Progenitor cell of endocrine pancreas (in vitro differentiated cells): ENCODE measurements around the gene DNAJA2. TPM values are rescaled to one million over a fixed set of nuclear protein-coding genes. Genes with fewer than 3 reads are reported as not detected.

Experiments used
- DNase-seq: peaks from one replicate; pipeline ENCODE4 v3.0.0; 2021; ENCODE audit warnings: low spot score; ENCODE audit not compliant: unreplicated experiment
- H3K27ac Mint-ChIP-seq: 2 replicates; pipeline ENCODE4 v1.8.0; 2021; ENCODE audit warnings: mild to moderate bottlenecking, moderate library complexity, mixed read lengths
- H3K27me3 Mint-ChIP-seq: 2 replicates; pipeline ENCODE4 v1.8.0; 2021; ENCODE audit warnings: mixed read lengths
- H3K36me3 Mint-ChIP-seq: 2 replicates; pipeline ENCODE4 v1.8.0; 2022; ENCODE audit warnings: mixed read lengths; ENCODE audit not compliant: insufficient read depth
- H3K4me1 Mint-ChIP-seq: 2 replicates; pipeline ENCODE4 v1.8.0; 2021; ENCODE audit warnings: low read depth, mixed read lengths
- H3K4me3 Mint-ChIP-seq: 2 replicates; pipeline ENCODE4 v1.8.0; 2021; ENCODE audit warnings: low read depth, mild to moderate bottlenecking, moderate library complexity, mixed read lengths
- H3K9me3 Mint-ChIP-seq: 2 replicates; pipeline ENCODE4 v1.8.0; 2021; ENCODE audit warnings: low read depth, mixed read lengths
- total RNA-seq: library from RNA; stranded (reverse); gene quantifications from 2 replicates; pipeline ENCODE4 v1.2.1, GENCODE V29; 2021
- TF ChIP-seq, protein P1 (sequence below): fragments of 200-600 bp; sonication (generic); IDR thresholded peaks from one replicate; pipeline ENCODE4 v1.5.0; 2021; ENCODE audit warnings: antibody characterized with exemption, mild to moderate bottlenecking; ENCODE audit not compliant: unreplicated experiment

The DNAJA2 gene
- total RNA-seq, 1 donor from 2014 or later: 63.7 TPM

DNA sequence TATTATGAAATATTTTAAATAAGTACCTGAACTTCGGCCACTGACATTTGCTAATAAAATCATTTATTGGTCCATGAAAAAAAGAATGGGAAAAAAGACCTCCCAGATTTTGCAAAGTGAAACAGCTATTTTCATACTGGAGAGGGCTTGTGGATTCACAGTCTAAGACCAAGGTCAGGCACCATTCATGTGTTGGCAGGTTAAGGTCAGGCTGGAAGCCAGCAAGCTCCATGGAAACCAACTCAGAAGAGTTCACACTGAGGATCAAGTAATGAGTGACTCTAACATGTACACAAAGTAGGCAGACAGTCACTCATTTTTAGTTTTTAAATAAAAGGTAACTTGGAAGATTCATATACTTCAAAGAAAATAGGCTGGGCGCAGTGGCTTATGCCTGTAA is 3.4 kb downstream of the DNAJA2 start:
- TF ChIP-seq, protein P1, sequence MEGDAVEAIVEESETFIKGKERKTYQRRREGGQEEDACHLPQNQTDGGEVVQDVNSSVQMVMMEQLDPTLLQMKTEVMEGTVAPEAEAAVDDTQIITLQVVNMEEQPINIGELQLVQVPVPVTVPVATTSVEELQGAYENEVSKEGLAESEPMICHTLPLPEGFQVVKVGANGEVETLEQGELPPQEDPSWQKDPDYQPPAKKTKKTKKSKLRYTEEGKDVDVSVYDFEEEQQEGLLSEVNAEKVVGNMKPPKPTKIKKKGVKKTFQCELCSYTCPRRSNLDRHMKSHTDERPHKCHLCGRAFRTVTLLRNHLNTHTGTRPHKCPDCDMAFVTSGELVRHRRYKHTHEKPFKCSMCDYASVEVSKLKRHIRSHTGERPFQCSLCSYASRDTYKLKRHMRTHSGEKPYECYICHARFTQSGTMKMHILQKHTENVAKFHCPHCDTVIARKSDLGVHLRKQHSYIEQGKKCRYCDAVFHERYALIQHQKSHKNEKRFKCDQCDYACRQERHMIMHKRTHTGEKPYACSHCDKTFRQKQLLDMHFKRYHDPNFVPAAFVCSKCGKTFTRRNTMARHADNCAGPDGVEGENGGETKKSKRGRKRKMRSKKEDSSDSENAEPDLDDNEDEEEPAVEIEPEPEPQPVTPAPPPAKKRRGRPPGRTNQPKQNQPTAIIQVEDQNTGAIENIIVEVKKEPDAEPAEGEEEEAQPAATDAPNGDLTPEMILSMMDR: no peak
- H3K27me3 Mint-ChIP-seq: no peaks in the 10 kb centered on the region
- H3K4me3 Mint-ChIP-seq: peak overlapping the region; percentile 37
- H3K27ac Mint-ChIP-seq: no peak overlapping the region
- peaks cover 21% of the 10 kb centered on the region for H3K36me3 Mint-ChIP-seq
- DNase-seq: no peak
- no peaks in the 10 kb centered on the region for H3K9me3 Mint-ChIP-seq
- H3K4me1 Mint-ChIP-seq: peaks cover 22% of the 10 kb centered on the region

DNA sequence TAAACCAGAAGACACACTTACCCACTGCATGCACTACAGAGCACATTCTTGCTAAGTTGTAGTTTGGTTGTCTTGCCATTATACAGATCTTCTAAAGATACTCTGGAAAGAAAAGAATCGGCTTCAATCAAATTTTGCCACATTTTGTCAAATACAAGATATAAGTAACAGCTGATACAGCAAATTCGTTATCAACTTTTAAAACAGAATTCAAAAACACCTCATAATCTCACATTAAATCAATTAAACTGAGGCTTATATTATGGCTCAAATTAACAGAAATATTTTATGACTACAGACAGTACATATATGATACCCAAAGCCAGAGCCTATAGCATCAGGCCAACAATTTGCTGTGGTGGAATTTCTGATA is 5.4 kb downstream of the DNAJA2 start:
- Mint-ChIP-seq H3K9me3 (no peaks in the 10 kb centered on the region), H3K4me3 (no peak overlapping the region), H3K27me3 (no peaks in the 10 kb centered on the region), H3K27ac (no peak overlapping the region), H3K4me1 (peaks cover 12% of the 10 kb centered on the region), H3K36me3 (peaks cover 26% of the 10 kb centered on the region)
- TF ChIP-seq, protein P1: no peak
- no peak for DNase-seq

DNA sequence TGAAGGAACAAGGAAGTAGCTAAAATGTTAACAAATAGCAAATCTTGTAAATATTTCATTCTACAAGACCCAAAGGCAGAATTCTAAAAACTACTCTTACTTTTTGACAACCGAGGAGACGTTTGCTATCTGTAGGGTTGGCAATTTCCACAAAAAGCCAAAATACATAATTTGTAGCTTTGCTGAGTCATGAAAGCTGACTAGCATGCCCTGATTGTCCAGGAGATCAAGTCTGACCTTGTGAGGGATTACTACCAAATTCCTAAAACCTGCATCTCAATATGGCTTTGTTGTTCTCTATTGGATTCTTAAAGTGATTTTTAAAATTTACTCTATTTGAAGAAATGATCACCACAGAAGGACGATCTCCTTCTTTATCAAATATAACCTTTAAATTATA is 10.8 kb downstream of the DNAJA2 start:
- H3K27ac Mint-ChIP-seq: peak overlapping the region; percentile 47
- TF ChIP-seq, protein P1: no peak
- no peak overlapping the region for H3K4me3 Mint-ChIP-seq

DNA sequence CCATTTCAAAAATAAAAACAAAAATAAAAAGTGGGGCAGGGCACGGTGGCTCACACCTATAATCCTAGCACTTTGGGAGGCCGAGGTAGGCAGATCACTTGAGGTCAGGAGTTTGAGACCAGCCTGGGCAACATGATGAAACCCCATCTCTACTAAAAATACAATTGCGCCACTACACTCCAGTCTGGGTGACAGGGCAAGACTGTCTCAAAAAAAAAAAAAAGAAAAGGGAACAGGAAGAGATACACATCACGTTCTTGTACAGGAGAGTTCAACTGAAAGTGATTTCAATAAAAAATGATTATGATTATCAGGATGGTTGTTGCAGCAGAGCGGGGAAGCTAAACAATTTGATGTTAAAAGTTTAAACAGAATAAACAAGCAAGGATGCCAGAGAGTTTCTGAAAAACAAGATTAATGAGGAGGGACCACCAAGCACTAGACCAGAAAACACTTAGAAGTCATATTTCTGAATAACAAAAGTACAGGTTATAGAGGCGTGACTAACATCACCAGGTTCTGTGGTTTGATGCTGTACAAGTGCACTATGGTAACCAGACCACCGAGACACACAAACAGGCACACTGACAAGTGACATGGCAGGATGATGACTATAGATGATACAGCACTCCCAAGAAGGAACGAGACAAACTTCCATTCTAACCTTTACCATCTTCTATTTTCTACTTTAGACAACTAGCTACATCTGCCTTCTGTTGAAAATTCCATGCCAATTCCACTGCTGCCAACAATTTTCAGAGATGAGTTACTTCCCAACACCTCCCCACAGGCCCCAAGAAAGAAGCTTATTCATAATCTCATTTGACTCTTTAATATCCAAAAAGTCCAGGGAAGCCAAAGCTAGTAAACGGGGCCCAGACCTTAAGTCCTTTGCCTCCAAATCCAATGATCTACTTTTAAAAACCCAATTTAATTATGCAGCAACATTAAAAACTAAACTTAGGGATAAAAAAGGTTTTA is 11.8 kb downstream of the DNAJA2 start:
- H3K9me3 Mint-ChIP-seq: no peaks in the 10 kb centered on the region
- no peaks in the 10 kb centered on the region for H3K27me3 Mint-ChIP-seq
- H3K4me1 Mint-ChIP-seq: peaks cover 4% of the 10 kb centered on the region
- TF ChIP-seq, protein P1: no peak
- no peak for DNase-seq
- H3K4me3 Mint-ChIP-seq: no peak overlapping the region
- H3K27ac Mint-ChIP-seq: peak overlapping the region; percentile 65
- H3K36me3 Mint-ChIP-seq: peaks cover 32% of the 10 kb centered on the region

More for the DNA sequence above, 10.8 kb downstream of the DNAJA2 start:
- peaks cover 34% of the 10 kb centered on the region for H3K36me3 Mint-ChIP-seq
- no peaks in the 10 kb centered on the region for H3K9me3 Mint-ChIP-seq
- DNase-seq: no peak
- peaks cover 3% of the 10 kb centered on the region for H3K4me1 Mint-ChIP-seq
- no peaks in the 10 kb centered on the region for H3K27me3 Mint-ChIP-seq

DNA sequence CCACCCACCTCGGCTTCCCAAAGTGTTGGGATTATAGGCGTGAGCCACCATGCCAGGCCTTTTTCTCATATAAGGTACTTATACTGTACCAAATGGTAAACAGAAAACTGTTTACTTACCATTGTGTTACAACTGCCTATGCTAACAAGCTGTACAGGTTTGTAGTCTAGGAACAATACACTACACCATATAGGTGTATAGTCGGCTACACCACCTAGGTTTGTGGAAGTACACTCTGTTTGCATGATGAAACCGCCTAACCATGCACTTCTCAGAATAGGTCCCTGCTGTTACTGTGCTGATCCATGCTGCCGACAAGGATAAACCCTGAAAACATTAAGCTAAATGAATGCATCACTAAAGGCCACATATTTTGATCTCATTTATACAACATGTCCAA is 18.9 kb downstream of the DNAJA2 start:
- H3K27me3 Mint-ChIP-seq: no peaks in the 10 kb centered on the region
- H3K36me3 Mint-ChIP-seq: peaks cover 21% of the 10 kb centered on the region
- DNase-seq: no peak
- peaks cover 5% of the 10 kb centered on the region for H3K4me1 Mint-ChIP-seq
- H3K4me3 Mint-ChIP-seq: no peak overlapping the region
- TF ChIP-seq, protein P1: no peak
- no peak overlapping the region for H3K27ac Mint-ChIP-seq
- no peaks in the 10 kb centered on the region for H3K9me3 Mint-ChIP-seq
